Activated T-cell treated with anti-CD3 and anti-CD28 coated beads, Interleukin-2, amount 50 U/mL, for 48 hours (primary cell): ENCODE results near the gene PARD3.
"Not testable (repeated sequence)": the region's sequence is repeated elsewhere in the genome, so short reads cannot be mapped to it uniquely, and the experiment has no call there.

Experiments
- DNase-seq, 2 experiments: peaks; one replicate each; pipeline ENCODE4 v3.0.0-alpha.2; 2020

The PARD3 gene

GRCh38 chr10:34707656-34708055 lies 107.4 kb downstream of the PARD3 start:
- DNase-seq: no peak

GRCh38 chr10:34706992-34707391 lies 108.1 kb downstream of the PARD3 start:
- DNase-seq: not testable (repeated sequence)

- DNase-seq: no peak
Observed at GRCh38 chr10:34706147-34706546, 108.9 kb downstream of the PARD3 start.

- DNase-seq: no peak
Observed at GRCh38 chr10:34705563-34705962, 109.5 kb downstream of the PARD3 start.

- no peak for DNase-seq
Observed at GRCh38 chr10:34704526-34705184, 110.4 kb downstream of the PARD3 start.

GRCh38 chr10:34702982-34703381 lies 112.1 kb downstream of the PARD3 start:
- DNase-seq: no peak

- DNase-seq: no peak
Observed at GRCh38 chr10:34702093-34702937, 112.8 kb downstream of the PARD3 start.

- DNase-seq: no peak
Observed at GRCh38 chr10:34701194-34701593, 113.9 kb downstream of the PARD3 start.

GRCh38 chr10:34700752-34701151 lies 114.3 kb downstream of the PARD3 start:
- not testable (repeated sequence) for DNase-seq

GRCh38 chr10:34699904-34700517 lies 115.1 kb downstream of the PARD3 start:
- no peak for DNase-seq

- DNase-seq: no peak
Observed at GRCh38 chr10:34698979-34699378, 116.1 kb downstream of the PARD3 start.

- no peak for DNase-seq
Observed at GRCh38 chr10:34698248-34698831, 116.8 kb downstream of the PARD3 start.

- no peak for DNase-seq
Observed at GRCh38 chr10:34697351-34698247, 117.5 kb downstream of the PARD3 start.

GRCh38 chr10:34696423-34696822 lies 118.7 kb downstream of the PARD3 start:
- DNase-seq: no peak

GRCh38 chr10:34690383-34691049 lies 124.6 kb downstream of the PARD3 start:
- DNase-seq: no peak

- no peak for DNase-seq
Observed at GRCh38 chr10:34689053-34689452, 126.0 kb downstream of the PARD3 start.

GRCh38 chr10:34687434-34688210 lies 127.5 kb downstream of the PARD3 start:
- DNase-seq: no peak

- DNase-seq: no peak
Observed at GRCh38 chr10:34682580-34682979, 132.5 kb downstream of the PARD3 start.

GRCh38 chr10:34681933-34682332 lies 133.2 kb downstream of the PARD3 start:
- DNase-seq: no peak

GRCh38 chr10:34679177-34679576 lies 135.9 kb downstream of the PARD3 start:
- DNase-seq: no peak

GRCh38 chr10:34677591-34677990 lies 137.5 kb downstream of the PARD3 start:
- DNase-seq: no peak
